Esophagus squamous epithelium (tissue), 4 donors: ENCODE data around the gene KIAA1217.

ENCODE experiments used
- CTCF ChIP-seq, 6 experiments: fragments of 450-650 bp in 4 of 6; fragments of 200-600 bp in 2 of 6; sonication (generic) in 2 of 6; IDR thresholded peaks; one replicate each; pipeline ENCODE4 v1.5.1; 2016 to 2019; ENCODE audit warnings: antibody characterized with exemption in 6 of 6, mild to moderate bottlenecking in 4 of 6, moderate library complexity in 4 of 6
- POLR2A ChIP-seq, 4 donors: fragments of 450-650 bp; IDR thresholded peaks; one replicate each; pipeline ENCODE4 v1.6.1; 2017; ENCODE audit warnings: antibody characterized with exemption in 4 of 4, mild to moderate bottlenecking in 4 of 4, moderate library complexity in 3 of 4

- no peak for TF ChIP-seq POLR2A (IDR thresholded peaks at IDR 0.05)
- TF ChIP-seq CTCF (IDR thresholded peaks at IDR 0.05): no peak
Measured at GRCh38 chr10:24390146-24390700, 181.3 kb downstream of the KIAA1217 start.
